Esophagus squamous epithelium (tissue), 4 donors: ENCODE measurements around the gene NPSR1.

Source experiments
- CTCF ChIP-seq, 6 experiments: fragments of 450-650 bp in 4 of 6; fragments of 200-600 bp in 2 of 6; sonication (generic) in 2 of 6; IDR thresholded peaks; one replicate each; pipeline ENCODE4 v1.5.1; 2016 to 2019; ENCODE audit warnings: antibody characterized with exemption in 6 of 6, mild to moderate bottlenecking in 4 of 6, moderate library complexity in 4 of 6
- POLR2A ChIP-seq, 4 donors: fragments of 450-650 bp; IDR thresholded peaks; one replicate each; pipeline ENCODE4 v1.6.1; 2017; ENCODE audit warnings: antibody characterized with exemption in 4 of 4, mild to moderate bottlenecking in 4 of 4, moderate library complexity in 3 of 4

GRCh38 chr7:34823650-34824258 lies 165.7 kb downstream of the NPSR1 start:
- TF ChIP-seq CTCF (IDR thresholded peaks at IDR 0.05) (peak; percentile 70 to 80 (median 78)), POLR2A (IDR thresholded peaks at IDR 0.05) (no peak)
